Mucosa of gallbladder (tissue), 1 donor: ENCODE data around the gene HABP2. TPM values are rescaled to one million over a fixed set of nuclear protein-coding genes. Genes with fewer than 3 reads are reported as not detected.

ENCODE experiments used
- DNase-seq: peaks from one replicate; pipeline ENCODE4 v3.0.0-alpha.2; 2020; ENCODE audit warnings: low spot score
- total RNA-seq: library from RNA; stranded (reverse); gene quantifications from one replicate; pipeline ENCODE4 v1.2.1, GENCODE V29; 2021
- donor health status: DM: no; HTN: no; CAD: no.

Gene HABP2
- total RNA-seq, 1 donor from 2014 or later, result 296 TPM

- no peak for DNase-seq
Measured at GRCh38 chr10:113527211-113527906, 25.5 kb upstream of the HABP2 start.

- no peak for DNase-seq
Measured at GRCh38 chr10:113528876-113529275, 24.0 kb upstream of the HABP2 start.

- DNase-seq, result no peak
Measured at GRCh38 chr10:113529575-113529974, 23.3 kb upstream of the HABP2 start.

GRCh38 chr10:113530476-113530875 lies 22.4 kb upstream of the HABP2 start:
- DNase-seq, result no peak

GRCh38 chr10:113532724-113533123 lies 20.1 kb upstream of the HABP2 start:
- DNase-seq, result no peak

GRCh38 chr10:113533801-113534200 lies 19.1 kb upstream of the HABP2 start:
- DNase-seq, result no peak

GRCh38 chr10:113534423-113534822 lies 18.4 kb upstream of the HABP2 start:
- no peak for DNase-seq

GRCh38 chr10:113537672-113538071 lies 15.2 kb upstream of the HABP2 start:
- no peak for DNase-seq

GRCh38 chr10:113538151-113538550 lies 14.7 kb upstream of the HABP2 start:
- DNase-seq, result no peak

GRCh38 chr10:113539789-113540188 lies 13.1 kb upstream of the HABP2 start:
- peak; percentile 78 for DNase-seq

- DNase-seq, result peak; percentile 68
Measured at GRCh38 chr10:113540845-113541548, 11.9 kb upstream of the HABP2 start.

GRCh38 chr10:113541549-113541927 lies 11.3 kb upstream of the HABP2 start:
- DNase-seq, result no peak

GRCh38 chr10:113543107-113543955 lies 9.5 kb upstream of the HABP2 start:
- no peak for DNase-seq

GRCh38 chr10:113544392-113544791 lies 8.5 kb upstream of the HABP2 start:
- DNase-seq, result no peak

- DNase-seq, result no peak
Measured at GRCh38 chr10:113547426-113547825, 5.4 kb upstream of the HABP2 start.

GRCh38 chr10:113549856-113550255 lies 3.0 kb upstream of the HABP2 start:
- DNase-seq, result no peak

GRCh38 chr10:113550365-113550764 lies 2.5 kb upstream of the HABP2 start:
- DNase-seq, result peak; percentile 25

- peak; percentile 87 for DNase-seq
Measured at GRCh38 chr10:113552014-113552413, 839 bp upstream of the HABP2 start.

- DNase-seq, result no peak
Measured at GRCh38 chr10:113553149-113553548, 296 bp downstream of the HABP2 start.

- DNase-seq, result no peak
Measured at GRCh38 chr10:113554214-113554613, 1.4 kb downstream of the HABP2 start.

GRCh38 chr10:113555245-113555644 lies 2.4 kb downstream of the HABP2 start:
- DNase-seq, result no peak

GRCh38 chr10:113555751-113556150 lies 2.9 kb downstream of the HABP2 start:
- no peak for DNase-seq
